ENCODE results near the gene PIP.
"Not testable (repeated sequence)": the region's sequence is repeated elsewhere in the genome, so short reads cannot be mapped to it uniquely, and the experiment has no call there.

Gene PIP

GRCh38 chr7:143180771-143181170 lies 48.9 kb downstream of the PIP start:
- DNase-seq, result not testable (repeated sequence)

- DNase-seq, result no peak
Measured at GRCh38 chr7:143181349-143181748, 49.5 kb downstream of the PIP start.

GRCh38 chr7:143183024-143183423 lies 51.1 kb downstream of the PIP start, which contains the start of gene TAS2R39:
Gene TAS2R39, plus strand, starts transcription at chr7:143183419. Its CDS starts 0 bp downstream, at chr7:143183419.
- DNase-seq, result no peak

GRCh38 chr7:143185551-143185950 lies 53.7 kb downstream of the PIP start:
- DNase-seq, result no peak

- DNase-seq, result no peak
Measured at GRCh38 chr7:143188994-143189393, 57.1 kb downstream of the PIP start.

Data from hematopoietic multipotent progenitor cell treated with erythropoietin and hydrocortisone succinate and interleukin-3 and kit ligand, for 8 days (in vitro differentiated cells).